GM18499 (cell line): ENCODE data around the gene SCYL1.

Source experiments
- ATAC-seq: cut with Tn5 transposase; IDR thresholded peaks from one replicate; pipeline ENCODE4 v1.9.1; 2021; ENCODE audit warnings: moderate number of reproducible peaks; ENCODE audit not compliant: insufficient read depth, unreplicated experiment

The SCYL1 gene

DNA sequence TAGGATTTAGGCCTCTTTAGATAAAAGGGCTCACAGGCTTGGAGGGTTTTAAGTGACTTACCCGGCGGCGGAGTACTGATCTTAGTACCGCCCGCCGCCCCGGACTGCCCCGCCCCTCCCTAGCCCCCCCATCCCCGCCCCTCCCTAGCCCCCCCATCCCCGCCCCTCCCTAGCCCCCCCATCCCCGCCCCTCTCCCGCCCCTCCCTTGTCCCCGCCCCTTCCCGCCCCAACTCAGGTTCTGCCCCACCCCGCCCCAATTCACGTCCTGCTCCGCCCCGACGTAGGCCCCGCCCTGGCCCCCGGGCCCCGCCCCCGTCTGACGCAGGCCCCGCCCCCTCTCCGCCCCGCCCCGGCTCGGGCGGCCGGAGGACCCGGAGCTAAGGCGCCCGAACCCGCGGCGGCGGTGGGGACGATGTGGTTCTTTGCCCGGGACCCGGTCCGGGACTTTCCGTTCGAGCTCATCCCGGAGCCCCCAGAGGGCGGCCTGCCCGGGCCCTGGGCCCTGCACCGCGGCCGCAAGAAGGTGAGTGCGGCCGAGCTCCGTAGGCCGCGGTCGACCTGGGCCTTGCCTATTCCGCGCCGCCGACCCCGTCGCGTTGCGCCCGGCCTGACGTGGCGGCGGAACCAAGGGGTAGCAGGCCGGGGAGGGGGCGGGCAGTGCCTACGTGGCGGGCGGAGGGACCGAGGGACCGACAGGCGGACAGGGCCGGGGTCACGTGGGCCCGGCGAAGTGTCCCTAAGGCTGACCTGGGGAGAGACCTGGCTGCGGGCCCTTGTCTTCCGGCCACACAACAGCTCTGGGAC, at the start of gene SCYL1:
TSS of gene SCYL1 (plus strand) at position 343 of the 805 bp plus-strand sequence. CDS start at position 414, 71 bp downstream.
- no peak for ATAC-seq

DNA sequence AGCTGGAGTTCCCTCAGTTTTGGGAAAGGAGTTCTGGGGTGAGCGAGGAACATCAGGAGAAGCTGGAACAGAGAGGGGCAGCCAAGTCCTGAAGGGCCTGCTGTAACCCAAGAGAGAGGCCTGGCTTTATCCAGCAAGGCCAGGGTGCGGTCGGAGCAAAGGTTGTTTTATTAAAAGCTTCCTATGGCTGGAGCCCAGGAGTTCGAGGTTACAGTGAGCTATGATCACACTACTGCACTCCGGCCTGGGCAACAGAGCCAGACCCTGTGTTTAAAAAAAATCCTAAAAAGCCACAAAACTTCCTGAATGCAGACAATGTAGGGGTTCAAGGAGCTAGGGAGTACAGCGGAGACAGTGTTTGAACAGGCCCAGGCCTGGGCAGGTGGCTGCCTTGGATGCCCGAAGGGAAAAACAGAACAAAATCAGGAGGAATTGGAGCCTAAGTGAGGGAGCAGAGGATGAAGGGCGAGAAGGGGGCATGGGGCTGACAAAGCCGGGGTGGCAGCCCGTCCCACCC, 48.2 kb upstream of the SCYL1 start:
- no peak for ATAC-seq

DNA sequence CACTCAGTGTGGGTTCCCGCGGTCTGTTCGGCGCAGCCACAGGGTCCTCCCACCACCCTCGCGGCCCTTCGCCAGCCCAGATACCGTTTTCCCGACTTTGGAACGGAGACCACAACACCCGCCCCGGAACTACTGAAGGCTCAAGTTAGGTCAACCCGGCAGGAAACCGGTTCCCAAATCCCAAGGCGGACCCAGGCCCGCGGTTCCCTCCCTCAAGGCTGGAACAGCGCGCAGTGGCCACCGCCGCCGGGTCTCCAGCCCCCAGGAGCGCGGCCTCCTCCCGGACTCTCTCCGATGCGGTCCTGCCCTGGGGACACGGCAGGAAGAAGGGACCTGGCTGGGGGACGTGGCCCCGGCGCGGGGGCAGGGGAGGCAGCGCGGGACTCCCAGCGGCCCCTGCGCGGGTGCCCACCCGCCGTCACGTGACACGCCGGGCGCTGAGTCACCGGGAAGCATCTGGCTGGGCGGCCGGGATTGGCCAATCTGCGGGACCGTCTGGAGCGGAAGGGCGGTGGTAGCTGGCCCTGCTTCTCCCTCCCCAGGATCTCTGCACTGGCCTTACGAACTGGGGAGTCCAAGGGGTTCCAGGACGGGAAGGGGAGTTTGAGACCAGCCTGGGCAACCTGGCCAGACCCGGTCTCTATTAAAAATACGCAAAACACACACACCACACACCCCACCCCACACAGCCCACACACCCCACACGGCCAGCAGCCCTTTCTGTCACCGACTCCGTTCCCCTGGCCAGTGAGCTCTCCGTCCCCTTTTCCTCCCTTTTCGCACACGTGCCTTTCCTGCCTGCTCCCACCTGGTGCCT, 47.5 kb upstream of the SCYL1 start:
- ATAC-seq, result peak; percentile 48

DNA sequence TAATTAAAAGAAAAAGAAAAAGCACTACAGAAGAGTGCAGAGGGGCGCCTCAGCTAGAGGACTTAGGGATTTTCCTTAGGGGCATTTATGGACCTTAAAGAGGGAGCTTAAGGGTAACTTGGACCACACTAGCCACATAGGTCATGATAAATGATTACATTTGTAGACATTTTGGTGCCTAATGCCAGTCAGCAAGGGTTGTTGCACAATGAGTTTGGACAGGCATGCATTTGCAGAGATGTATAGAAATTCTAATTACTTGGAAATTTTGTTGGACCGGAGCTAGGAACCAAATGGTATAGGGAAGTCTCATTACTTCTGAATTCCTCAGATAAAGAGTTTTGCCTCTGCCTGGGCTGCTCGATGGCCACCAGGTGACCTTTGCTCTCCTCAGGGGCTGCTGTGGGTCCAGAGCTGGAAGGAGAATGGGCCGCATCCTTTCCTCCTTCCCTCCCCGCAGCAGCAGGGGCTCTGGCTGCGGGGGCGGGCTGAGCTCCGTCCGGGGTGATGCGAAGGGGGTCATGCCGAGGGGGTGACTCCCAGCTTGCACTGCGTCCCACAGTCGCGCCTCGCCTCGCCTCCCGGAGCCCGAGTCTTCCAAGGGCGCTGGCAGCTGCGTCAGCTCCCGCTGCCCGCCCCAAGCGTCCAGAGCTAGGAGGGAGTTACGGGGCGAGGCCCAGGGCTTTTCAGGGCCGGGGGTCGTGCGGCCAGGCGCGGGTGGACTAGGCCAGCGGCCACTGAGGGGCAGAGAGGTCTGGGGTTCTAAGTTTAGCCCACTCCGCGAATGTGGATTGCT, 46.3 kb upstream of the SCYL1 start:
- no peak for ATAC-seq

DNA sequence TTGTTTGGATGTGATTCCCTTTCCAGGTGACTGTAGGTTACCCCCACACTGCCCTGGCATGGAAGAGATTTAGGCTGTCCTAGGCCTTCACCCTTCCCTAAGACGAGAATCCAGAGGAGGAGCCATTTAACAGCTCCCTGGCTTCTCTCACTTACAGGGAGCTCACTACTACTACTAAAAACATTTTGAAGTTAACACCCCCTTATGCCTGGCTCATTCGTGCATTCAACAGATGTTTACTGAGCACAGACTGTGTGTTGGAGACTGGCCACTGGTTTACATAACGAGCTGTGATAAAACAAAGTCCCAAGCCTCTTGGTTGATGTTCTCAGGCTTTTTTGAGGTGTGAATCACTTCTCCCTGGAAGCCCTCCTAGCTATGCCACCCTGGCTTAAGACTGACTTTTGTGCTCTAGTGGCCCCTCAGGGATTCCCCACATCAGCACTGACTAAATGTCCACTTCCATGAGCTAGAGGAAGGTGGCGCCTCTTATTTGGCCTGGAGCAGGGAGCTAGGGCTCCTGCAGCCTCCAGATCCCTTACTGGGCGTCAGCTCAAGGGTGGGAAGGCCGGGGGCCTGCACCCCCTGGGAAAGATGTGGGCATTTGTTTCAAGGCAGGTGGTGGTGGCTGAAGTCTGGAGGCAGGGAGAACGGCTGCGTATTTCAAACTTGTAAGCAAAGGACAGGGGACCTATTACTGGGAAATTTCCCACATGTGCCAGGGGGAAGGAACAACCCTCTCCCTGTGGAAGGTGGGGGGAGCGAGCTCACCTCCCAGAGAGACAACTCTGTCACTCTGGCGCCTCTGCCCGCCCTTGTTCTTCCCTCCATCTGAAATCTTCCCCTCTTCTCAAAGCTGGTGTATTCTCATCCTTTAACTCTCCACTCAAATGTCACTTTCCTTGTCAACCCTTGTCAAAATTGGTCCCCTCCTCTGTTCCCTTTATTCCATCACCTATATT, 45.4 kb upstream of the SCYL1 start:
- no peak for ATAC-seq

DNA sequence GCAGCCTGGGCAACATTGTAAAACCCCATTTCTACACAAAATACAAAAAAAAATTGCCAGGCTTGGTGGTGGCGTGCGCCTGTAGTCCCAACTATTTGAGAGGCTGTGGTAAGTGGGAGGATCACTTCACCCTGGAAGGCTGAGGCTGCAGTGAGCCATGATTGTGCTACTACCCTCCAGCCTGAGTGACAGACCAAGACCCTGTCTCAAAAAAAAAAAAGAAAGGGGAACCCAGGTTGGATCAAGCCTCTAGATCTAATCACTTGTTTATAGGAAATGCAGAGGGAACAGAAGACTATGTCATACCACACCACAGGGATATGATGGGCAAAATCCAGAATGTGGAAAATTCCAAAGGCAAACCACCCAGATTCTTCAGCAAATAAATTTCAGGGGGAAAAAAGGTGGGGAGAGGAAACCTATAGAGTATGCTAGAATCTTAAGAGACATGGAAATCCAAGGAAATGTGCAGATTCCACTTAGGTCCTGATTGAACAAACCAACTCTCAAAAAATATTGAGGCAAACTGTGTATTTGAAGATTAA, 42.5 kb upstream of the SCYL1 start:
- no peak for ATAC-seq

DNA sequence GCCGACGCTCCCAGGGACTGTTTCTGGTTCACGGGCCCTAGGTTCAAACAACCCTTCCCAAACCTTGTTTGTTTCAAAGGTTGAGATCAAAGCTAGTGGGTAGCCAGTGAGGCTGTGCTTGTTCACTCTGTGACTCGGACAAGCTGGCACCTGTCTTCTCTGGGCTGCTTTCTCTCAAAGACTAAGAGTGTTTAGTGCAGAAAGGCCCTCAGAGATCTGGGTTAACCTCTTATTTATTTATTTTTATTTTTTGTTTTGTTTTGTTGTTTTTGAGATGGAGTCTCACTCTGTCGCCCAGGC, 39.0 kb upstream of the SCYL1 start:
- ATAC-seq, result no peak

DNA sequence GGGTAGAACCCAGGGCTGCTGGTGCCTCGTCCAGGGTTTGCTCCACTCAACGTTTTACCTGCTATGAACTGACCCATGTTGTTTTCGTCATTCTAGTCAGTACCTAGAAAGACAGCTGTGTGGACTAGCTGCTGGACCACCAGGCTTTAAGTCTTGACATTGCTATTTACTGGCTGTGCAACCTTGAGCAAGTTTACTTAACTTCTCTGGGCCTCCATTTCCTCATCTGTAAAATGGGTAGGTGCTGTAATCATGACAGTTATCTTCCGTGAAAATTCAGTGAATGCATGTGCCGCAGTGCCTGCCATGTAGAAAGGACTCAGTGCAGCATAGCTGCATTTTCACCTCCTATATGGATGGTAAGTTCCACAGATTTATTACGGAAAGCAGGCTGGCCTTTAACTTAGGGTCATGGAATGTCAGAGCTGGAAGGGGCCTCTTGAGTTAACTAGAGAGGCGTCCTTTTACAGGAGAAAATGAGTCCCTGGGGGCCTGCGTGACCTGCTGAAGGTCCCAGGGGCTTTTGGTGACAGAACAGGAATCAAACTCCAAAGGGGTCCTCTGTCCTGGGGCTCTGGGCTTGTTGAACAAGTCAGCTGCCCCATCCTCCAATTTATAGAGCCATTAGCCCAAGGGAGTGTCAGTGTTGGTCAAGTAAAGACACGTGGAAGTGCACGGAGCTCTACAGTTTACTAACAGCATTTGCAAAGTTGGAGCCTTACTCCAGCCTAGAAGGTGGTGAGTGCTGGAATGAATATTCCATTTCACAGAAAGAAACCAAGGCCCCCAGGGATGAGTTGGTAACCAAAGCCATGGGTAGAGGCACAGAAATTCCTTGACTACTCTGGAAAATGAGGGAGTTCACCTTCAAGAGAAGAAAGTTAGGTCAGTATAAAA, 38.1 kb upstream of the SCYL1 start:
- ATAC-seq, result no peak

DNA sequence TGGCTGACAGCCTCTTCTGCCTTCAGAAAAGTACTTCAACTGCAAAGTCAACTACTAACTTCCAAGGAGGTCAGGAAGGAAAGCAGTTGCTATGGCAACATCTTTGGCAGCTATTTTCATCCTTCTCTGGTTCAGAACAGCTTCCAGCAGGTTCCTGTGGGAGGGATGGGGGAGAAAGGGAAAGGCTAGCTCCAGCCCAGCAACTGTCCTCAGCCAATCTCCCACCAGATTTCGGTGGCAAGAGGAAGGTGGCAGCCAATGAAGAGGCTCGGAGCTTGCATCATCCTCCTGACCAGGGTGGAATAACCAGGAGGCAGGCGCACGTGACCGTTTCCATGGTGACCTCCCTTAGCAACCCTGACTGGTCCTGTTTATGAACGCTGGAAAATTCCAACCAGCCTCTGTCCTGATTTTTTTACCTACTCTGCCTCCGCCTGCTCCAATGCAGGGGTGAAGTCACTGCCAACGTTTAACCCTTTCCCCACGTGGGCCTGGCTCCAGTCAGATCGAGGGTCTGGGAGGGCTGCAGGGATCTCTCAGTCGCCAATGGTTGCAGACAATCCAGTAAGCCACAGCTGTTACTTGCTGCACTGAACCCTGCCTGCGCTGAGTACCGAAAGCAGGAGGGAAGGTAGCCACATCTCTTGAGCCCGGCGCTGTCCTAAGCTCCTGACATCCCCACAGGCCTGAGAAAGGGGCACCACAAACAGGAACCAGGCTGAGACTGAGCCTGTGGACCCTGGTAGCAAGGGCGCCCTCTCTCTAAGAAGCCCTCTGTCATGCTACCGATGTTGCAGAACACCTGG, 37.2 kb upstream of the SCYL1 start:
- no peak for ATAC-seq

DNA sequence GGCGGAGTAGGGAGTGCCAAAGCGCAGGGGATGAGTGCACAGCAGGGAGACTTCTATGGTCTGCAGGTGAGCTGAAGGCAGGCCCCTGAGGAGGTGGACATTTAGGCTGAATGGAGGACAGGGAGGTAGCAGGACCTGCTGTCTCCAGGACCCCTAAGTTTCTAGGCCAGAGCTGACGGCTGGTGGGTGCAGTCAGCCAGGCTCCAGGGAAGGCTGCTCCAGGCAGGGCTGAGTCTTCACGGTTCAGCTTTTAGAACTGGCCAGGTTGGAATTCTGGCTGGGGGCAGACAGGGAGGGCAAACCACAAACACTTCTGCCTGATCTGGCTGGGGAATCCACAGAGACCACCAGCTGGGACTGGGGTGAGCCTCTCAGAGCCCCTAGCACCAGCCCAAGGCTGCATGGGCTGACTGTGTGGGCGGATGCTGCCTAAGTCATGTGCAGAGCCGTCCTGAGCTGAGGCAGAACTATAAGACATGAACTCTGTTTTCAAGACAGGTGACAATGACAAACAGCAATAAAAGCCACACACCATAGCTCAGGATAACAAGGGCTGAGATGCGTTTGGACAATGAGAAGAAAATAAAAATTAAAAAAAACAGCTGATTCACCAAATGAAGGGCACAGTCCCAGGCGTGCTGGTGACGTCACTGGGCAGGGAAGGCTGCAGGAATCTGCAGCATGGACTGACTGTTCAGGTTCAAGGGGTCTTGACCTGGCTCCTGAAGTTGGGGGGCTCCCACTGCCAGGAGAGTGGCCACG, 36.4 kb upstream of the SCYL1 start:
- no peak for ATAC-seq

DNA sequence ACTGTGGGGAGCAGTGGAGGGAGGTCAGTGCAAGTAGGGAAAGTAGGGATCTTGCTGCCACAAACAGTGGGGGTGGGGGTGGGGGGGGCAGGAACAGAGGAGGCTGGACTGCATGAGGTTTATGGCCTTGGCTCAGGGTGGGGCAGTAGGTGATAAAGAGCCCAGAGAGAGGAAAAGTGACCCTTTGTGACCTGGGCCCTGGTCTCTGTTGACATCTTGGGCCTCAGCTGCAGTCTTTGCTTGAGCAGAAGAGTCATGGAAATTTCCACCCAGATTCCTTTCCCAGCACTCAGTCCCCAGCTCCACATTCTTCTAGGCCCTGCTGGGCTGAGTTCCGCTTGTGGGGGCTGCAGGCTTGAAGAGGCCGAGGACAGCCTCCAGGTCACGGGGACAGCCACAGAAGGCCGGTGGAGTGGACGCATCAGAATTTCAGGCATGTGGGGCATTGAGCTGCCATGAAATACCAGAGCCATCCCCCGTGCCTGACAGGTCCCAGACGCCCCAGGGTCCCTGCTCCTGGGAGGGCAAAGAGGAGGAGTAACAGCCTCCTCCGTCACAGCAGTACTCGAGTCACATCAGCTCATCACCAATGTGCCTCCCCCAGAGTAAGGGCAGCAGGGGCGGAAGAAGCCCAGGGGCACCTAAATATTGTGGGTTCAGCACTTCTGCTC, 35.7 kb upstream of the SCYL1 start:
- no peak for ATAC-seq

DNA sequence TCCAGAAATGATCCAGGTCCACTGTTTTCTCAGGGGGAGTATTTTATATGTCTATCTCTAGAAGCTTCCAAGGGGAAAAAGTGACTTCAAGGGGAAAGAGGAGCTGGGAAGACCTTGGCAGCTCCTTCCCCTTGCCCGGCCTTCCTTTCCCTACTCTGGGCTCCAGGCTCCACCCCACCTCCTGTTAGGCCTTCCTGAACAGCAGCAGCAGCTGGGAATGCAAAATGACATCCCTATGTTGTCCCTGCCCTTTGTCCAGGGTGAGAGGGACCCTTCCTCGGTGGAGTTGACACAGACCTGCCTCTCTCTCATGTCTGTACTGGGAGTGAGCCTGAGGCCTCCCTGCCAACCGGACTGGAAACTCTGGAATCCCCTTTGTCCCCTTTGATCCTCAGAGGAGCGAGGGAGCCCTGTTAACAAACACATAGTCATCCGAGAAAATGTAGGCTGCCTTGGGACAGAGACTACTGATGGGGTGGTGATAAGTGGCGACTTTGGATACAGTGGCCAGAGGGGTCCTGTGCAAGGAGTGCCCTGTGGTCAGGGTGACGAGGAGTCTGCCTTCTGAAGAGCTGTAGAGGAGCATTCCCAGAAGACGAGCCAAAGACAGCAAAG, 35.1 kb upstream of the SCYL1 start:
- ATAC-seq, result no peak

DNA sequence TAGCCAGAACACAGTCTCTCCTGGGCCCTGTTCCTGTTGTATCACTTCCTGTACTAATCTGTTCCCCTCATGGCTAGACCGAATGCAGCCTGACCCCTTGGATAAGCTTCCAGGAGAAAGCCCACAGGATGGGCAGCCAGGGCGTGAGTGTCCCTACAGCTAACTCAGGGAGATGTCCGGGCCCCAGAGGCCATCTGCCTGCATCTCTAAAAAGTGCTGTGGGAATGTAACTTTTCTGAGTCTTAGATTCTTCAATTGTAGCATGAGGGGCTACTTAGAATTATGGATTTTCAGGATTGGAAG, 33.8 kb upstream of the SCYL1 start:
- no peak for ATAC-seq

DNA sequence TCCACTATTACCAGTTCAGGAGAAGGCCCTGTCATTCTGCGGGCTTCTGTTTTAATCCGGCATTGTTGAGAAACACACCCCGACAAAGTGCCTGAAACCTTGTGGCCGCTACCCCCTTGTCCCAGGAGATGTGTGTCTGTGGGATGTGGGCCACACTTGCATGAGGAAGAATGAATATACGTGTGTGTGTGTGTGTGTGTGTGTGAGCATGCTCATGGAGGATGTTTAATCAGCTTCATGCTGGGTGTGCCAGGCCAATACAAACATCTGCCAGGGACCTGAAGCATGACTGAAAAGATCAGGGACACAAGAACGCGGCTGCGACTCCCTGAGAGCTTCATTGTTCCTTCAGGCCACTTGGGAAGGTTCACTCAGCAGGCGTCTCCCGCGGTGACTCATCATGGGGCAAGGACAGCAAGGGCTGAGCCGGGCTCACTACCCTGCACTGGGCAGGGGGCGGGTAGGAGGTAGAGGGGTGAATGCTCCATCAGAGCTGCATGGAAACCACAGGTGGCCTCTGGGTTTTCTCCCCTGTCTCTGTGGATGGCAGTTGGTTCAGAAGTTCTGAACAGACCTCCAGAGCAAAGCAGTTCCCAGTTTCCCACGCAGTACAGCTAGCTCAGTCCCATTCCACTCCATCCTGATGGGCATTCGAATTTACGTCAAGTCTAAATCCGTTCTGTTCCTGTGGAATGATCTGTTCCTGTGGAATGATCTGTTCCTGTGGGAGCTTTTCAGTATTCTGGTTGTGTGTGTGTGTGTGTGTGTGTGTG, 33.1 kb upstream of the SCYL1 start:
- no peak for ATAC-seq

DNA sequence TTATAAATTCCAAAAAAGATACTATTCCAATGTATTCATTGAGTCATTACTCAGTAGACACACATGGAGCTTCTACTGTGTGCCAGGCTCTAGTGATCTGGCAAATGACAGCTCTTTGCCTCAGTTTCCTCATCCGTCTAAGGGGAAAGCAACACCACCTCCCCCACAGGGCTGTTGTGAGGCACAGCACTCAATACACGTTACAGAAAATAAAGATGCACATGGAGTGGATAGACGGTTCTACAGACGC, 32.6 kb upstream of the SCYL1 start:
- ATAC-seq, result no peak
